A673 (cell line): Measurements from ENCODE around the gene PPM1M.

Source experiments
- EZH2 ChIP-seq: fragments of 200-600 bp; sonication (generic); IDR thresholded peaks from 2 replicates; pipeline ENCODE4 v1.6.1; 2017; ENCODE audit warnings: borderline replicate concordance, low read depth, mild to moderate bottlenecking, mixed read lengths, antibody characterized with exemption, low read length; ENCODE audit not compliant: poor library complexity, severe bottlenecking
- TF ChIP-seq, protein P1 (sequence below): fragments of 300-800, 200-600 bp; sonication (generic); conservative IDR thresholded peaks from 2 replicates; pipeline ENCODE4 v1.5.1; 2017; ENCODE audit warnings: low read depth, mild to moderate bottlenecking, antibody characterized with exemption, low read length, moderate library complexity, mixed read lengths

DNA sequence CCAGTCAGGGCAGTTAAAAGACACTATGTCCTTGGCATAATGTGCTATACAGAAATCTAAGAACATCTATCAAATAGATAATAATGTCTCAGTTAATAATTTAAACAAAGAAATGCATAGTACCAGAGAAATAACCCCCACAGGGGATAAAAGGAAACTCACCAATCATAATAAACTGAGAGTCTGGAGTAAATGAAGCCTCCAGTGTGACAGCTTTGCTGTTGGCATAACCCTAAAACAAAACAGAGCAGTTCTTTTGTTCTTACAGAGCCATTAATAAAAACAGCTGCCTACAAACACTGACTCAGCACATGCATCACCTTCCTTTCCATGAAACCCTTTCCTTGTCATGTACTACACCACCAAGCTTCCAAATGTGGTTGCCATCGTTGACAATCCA lies 13.5 kb downstream of the PPM1M start:
- TF ChIP-seq, protein P1, sequence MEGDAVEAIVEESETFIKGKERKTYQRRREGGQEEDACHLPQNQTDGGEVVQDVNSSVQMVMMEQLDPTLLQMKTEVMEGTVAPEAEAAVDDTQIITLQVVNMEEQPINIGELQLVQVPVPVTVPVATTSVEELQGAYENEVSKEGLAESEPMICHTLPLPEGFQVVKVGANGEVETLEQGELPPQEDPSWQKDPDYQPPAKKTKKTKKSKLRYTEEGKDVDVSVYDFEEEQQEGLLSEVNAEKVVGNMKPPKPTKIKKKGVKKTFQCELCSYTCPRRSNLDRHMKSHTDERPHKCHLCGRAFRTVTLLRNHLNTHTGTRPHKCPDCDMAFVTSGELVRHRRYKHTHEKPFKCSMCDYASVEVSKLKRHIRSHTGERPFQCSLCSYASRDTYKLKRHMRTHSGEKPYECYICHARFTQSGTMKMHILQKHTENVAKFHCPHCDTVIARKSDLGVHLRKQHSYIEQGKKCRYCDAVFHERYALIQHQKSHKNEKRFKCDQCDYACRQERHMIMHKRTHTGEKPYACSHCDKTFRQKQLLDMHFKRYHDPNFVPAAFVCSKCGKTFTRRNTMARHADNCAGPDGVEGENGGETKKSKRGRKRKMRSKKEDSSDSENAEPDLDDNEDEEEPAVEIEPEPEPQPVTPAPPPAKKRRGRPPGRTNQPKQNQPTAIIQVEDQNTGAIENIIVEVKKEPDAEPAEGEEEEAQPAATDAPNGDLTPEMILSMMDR, result no peak
- no peak for TF ChIP-seq EZH2
